HG03342 (cell line): Measurements from ENCODE around the gene AHDC1.
"Not testable (repeated sequence)": the region's sequence is repeated elsewhere in the genome, so short reads cannot be mapped to it uniquely, and the experiment has no call there.

Experiments
- ATAC-seq: cut with Tn5 transposase; IDR thresholded peaks from one replicate; pipeline ENCODE4 v1.9.1; 2021; ENCODE audit warnings: mild to moderate bottlenecking, moderate library complexity; ENCODE audit not compliant: unreplicated experiment

AHDC1 gene

DNA sequence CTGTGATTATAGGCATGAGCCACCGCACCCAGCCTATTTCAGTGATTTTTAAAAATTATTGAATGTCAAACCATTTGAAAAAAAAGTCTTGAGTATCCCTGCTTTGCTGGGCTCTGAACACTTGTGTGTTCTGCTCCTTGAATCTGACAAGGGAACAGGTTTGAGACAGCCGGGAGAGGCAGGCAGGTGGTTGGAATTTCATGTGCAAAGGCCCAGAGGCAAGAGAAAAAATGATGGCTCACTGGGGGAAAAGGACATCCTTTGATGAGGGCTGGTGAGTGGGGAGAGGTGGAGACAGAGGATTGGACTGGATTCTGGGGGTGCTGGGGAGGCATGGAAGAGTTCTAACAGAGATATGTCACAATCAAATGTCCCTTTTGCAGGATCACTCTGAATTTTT lies 100.9 kb downstream of the AHDC1 start:
- ATAC-seq = no peak

DNA sequence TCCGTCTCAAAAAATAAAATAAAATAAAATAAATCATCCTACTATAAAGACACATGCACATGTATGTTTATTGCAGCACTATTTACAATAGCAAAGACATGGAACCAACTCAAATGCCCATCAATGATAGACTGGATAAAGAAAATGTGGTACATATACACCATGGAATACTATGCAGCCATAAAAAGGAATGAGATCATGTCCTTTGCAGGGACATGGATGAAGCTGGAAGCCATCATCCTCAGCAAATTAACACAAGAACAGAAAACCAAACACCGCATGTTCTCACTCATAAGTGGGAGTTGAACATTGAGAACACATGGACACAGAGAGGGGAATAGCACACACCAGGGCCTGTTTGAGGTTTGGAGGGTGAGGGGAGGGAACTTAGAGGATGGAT lies 102.8 kb downstream of the AHDC1 start:
- ATAC-seq = not testable (repeated sequence)

DNA sequence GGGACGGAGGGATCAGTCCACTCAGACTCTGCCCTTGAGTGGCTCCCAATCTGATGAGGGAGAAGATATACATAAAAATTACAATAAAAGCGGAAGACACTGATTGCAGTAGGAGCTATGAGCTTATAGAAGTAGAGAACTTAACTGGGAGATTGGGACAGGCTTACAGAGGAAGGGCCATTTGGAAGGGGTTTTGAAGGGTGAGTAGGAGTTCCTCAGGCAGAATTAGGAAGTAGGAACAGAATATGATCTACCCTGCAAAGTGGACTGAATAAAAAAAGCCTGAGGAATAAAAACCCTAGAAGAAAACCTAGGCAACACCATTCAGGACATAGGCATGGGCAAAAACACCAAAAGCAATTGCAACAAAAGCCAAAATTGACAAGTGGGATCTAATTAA lies 104.8 kb downstream of the AHDC1 start:
- ATAC-seq = no peak

DNA sequence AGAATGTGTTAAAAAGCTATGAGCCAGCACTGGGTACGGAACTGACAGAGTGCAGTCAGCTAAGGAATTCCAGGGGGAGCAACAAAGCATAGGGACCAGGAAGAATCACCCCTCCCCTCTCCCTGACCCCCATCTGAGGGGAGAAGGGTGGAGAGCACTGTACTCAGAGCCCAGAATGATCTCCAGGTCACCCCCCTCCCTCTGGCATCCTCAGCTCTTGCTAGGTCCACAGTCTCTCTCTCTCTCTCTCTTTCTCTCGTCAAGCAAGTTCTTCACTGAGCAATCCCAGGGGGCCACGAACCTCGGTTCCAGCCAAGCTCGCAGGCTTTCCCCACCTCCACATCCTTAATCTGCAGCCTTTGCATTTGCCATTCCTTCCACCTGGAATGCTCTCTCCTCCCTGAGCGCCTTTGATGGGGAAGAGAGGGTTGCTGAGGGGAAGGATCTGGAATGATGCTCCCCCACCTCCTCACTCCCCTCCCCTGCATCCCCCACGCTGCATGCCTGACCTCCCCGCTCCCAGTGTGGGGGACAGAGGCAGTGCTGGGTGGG lies 107.3 kb downstream of the AHDC1 start:
- ATAC-seq = no peak

DNA sequence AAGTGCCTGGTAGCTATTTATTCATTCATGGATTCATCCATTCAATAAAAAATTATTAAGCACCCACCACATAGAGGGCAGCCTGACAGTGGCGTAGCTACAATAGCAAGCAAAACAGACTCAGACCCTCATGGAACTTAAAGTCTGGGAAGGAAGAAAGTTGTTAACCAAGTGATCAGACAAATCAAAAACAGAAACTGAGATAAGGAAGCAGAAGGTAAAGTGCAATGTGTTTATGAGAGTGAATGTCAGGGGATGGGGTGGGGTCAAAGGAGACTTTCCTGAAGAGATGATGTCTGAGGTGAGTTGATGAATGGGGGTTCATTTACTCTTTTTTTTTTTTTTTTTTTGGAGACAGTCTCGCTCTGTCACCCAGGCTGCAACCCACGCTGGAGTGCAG lies 111.1 kb downstream of the AHDC1 start:
- no peak for ATAC-seq

DNA sequence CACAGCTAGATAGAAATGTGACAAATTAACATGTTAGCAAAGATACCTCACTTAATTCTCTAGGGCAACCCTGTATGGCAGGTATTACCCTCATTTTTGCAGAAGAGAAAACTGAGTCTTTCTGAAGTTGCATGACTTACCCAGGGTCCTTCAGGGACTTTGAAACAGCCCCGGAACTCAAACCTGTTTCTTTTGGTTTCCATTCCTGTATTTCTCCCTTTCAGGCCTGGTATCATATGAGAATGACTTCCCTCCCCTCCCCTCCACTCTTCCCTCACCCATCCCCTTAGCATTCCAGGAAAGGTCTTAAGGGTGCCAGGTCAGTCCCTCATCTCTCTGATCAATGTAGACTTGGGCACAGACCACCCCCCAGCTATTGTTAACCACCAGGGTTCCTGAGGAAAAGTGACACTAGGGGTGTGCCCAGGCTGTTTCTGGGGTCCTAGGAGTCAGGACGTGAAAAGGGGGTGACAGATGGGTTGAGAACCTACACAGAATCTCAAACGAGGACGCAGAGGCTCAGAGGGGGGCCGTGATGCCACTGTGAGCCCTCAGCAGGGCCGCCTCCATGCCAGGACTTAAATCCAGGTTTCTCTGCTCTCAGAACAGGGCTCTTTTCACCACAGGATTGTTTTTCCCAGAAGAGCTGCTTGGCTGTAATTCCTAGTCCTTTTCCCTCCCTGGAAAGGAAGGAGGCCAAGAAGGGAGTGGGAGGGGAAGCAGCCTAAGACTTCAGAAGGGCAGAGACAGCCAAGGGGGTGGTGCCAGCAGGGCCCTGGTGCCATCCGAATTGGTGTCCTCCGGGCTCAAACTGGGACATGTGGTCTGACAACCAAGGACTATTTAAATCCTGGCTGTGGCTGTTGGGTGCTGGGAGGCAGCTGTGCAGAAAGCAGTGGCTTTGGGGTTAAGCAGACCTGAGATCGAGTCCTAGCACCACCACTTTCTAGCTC lies 111.9 kb downstream of the AHDC1 start:
- ATAC-seq = no peak

DNA sequence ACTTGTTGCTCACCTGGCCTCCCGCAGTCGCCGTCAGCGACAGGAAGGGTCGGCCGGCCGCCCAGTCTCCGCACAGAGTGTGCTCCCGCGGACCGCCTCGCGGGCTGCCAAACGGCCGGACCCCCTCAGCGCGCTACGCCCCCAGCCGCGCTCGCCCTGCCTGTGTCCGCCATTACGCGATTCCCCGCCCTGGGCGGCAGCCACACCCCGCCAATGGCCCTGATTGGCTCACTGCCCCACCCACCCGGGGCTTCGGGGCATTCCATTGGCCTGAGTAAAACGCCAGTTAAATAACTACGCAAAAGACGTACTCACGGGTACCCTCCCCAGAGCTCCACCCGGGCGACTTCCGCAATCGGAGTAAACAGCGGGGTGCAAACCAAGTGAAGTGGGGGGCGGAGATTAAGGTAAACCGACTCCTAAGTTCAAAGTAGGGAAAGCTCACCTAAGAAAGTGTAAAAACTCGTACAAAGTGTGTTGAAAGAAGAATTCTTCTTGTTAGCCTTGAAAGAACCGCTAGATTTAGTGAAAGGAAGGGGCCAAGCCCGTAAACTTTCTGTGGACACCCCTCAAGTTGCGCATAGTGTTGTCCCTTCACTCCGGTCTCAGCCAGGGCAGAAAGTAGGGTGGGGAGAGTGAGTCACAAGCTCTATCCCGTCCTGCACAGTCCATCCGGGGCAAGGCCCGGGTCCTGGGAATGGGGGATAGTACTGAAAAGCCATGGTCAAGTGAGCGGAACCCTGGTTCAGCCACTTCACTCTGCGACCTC lies 113.8 kb downstream of the AHDC1 start, which contains the start of gene WASF2:
Gene WASF2, minus strand, starts transcription at position 195 of the 769 bp plus-strand sequence. CDS start 61,277 bp downstream, outside the sequence.
- peak; percentile 86 for ATAC-seq

DNA sequence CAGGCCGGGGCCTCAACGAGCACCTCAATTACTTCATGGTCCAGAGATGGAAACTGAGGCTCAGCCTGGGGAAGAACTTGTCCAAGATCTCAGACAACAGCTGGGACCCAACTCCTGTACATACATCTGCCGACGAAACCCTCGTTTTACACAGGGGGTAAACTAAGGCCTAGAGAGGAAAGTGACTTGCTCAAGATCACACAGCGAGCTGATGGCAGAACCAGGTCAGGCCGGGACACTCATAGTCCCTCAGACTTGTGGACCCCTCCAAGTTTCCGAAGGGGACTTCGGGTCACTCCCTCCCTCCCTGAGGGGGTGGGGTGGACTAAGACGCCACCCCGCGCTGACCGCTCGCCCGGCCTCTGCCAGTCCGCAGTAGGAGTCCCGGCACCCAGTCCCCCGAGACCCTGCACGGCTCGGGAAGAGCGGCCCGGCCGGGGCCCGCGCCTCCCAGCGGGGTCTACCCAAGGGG lies 114.4 kb downstream of the AHDC1 start:
- ATAC-seq = peak; percentile 17

DNA sequence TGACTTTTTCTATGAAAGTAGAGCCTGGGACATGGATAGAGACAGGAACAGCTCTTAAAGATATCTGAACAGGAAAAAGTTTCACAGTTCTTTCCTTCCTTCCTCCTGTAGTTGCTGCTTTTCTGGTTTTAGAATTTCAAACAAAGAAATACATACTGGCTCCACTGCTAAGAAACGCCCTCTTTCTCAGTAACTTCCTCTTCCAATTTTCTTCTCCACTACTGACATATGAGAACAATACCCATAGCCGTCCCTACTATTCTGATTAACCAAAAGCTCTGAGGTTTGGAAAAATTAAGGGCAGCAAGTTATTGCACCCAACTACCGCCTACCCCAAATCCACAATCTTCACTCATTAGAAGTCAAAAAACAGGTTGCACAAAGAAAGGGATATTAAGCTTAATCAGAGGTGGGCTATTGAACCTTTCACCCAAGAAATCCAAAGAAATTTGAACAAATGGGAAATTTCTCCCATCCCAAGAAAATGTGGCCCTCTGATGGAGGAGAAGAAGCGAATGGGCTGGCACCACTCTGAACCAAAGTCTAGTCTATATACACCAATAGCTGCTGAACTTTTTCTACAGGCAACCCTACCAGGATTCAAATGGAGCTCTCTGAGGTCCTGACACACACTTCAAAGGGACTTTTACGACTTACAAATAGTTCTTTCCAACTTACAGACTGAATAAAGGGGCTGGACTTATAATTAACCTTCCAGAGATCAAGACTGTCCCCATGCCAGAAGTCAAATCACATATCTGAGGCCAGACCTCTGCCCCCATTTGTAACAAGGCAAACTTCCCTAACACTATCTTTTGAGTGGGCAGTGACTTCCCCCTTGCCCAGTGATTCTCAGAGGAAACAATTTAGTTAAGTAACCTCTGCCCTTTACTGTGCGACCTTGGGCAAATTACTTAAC lies 115.7 kb downstream of the AHDC1 start:
- no peak for ATAC-seq

DNA sequence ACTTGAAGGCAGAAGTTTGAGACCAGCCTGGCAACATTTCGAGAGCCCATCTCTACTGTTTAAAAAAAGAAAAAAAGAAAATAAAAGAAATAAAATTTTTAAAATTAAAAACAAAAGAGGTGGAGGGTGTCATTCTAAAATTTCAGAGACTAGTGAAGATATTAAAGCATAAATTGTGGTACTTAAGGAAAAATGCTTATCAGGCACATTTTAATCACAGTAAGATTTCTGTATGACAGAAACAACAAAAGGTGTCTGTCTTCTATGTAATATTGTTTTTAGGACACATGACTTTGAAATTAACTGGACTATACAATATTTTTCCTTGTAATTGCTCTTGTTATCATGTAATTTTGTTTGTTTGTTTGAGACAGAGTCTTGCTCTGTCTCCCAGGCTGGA lies 118.6 kb downstream of the AHDC1 start:
- ATAC-seq = no peak
